Amniotic stem cell (primary cell): Measurements from ENCODE around the gene RTL5.

Experiments used
- DNase-seq: peaks from one replicate; lab custom pipeline; 2025; lab: John Stamatoyannopoulos, UW

The RTL5 gene

DNA sequence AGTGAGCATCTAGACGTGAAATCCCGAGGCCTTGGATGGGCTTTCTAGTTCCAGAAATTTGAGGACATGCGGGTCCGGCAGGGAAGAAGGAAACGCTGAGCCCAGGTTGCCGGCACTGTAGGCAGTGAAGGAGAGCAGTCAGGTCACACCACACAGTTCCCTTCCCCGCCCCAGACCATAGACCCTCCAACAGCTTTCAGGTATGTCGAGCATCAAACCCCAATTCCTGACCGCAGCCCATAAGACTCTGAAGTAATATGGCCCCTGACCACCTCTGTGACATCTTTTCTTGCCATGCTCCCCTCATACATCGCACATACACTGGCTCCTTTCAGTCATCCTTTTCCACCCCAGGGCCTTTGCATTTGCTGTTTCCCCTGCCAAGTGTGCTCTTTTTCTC is 23.0 kb downstream of the RTL5 start:
- no peak for DNase-seq

- no peak for DNase-seq
Measured at GRCh38 chrX:72107841-72108595, 23.7 kb downstream of the RTL5 start.

GRCh38 chrX:72107320-72107719 is 24.4 kb downstream of the RTL5 start:
- DNase-seq, result no peak

- no peak for DNase-seq
Measured at GRCh38 chrX:72105436-72105835, 26.3 kb downstream of the RTL5 start.

GRCh38 chrX:72102760-72103159 is 29.0 kb downstream of the RTL5 start:
- no peak for DNase-seq

DNA sequence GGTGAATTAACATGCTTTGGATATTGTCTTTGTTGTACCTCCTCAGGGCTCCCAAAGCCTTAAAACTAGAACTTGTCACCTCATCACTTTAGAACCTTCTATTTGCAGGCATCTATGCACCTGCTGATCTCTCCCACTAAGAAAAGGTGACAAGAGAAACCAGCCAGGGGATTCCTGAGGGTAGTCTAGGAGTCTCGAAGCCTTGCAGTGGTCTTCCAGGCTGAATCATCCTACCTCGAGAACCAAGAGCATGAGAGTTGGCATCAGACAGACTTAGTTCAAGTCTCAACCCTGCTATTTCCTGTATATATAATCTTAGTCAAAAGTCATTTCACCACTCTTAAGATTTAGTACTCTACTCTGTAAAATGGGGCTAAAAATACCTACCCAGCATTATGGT is 29.6 kb downstream of the RTL5 start:
- DNase-seq, result no peak

DNA sequence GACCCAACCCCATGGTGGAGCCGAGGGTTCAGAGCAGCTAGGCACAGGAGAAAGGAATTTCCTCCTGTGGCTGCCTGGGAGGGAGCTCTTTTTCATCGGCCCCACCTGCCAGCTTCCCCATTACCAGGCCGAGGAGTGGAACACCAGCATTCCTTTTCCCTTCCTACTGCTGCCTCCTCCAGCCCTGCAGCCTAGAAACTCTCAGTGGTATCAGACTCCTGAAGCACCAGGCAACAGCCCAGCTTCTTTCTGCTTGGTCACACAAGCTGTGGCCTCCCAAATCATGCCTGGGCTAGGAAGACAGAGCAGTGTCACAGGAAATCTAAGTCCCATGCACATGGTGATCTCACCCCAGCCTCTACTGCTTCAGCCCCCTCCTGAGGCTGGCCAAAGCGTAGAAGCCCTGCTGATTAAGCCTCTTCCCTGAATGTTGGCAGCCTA is 30.1 kb downstream of the RTL5 start:
- no peak for DNase-seq

DNA sequence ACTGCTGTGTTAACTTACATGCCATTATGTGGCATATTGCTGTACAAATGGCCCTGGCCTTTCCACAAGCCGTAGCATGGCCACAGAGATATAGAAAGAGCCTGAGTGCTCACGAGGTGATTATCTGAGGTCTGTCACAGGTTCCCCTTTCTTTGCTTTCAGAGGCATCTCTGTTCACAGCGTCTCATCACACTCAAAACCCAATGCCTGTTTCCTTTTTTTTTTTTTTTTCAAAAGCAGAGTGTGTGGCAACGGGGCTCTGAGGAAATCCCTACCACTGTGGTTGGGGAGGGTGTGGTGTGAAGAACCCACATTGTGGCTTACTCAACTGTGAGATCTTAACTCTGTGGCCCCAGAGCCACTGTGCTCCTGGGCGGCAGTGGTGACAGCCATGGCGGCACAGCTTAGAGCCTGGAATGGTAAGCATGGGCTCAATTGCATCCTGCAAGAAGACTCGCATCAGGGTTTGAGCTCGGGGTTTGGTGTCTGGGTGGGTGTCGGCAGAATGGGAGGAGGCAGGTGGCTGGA is 30.8 kb downstream of the RTL5 start:
- DNase-seq, result no peak

DNA sequence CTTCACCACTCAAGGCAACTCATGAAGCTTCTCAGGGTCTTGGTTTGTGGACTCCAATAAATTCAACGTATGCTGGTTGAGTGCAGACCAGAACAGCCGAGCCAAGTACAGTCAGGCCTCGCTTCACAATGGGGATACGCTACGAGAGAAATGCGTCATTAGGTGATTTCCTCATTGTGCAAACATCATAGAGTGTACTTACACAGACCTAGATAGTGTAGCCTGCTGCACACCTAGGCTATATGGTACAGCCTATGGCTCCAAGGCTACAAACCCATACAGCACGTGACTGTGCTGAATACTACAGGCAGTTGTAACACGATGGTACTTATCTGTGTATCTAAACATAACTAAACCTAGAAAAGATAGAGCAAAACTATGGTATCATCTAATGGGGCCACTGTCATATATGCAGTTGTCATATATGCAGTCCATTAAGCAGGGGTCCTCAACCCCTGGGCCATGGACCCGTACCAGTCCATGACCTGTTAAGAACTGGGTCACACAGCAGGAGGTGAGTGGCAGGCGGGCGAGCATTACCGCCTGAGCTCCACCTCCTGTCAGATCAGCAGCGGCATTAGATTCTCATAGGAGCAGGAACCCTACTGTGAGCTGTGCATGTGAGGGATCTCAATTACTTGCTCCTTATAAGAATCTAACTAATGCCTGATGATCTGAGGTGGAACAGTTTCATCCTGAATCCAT is 31.5 kb downstream of the RTL5 start:
- DNase-seq, result no peak

GRCh38 chrX:72097098-72097497 is 34.6 kb downstream of the RTL5 start:
- no peak for DNase-seq

DNA sequence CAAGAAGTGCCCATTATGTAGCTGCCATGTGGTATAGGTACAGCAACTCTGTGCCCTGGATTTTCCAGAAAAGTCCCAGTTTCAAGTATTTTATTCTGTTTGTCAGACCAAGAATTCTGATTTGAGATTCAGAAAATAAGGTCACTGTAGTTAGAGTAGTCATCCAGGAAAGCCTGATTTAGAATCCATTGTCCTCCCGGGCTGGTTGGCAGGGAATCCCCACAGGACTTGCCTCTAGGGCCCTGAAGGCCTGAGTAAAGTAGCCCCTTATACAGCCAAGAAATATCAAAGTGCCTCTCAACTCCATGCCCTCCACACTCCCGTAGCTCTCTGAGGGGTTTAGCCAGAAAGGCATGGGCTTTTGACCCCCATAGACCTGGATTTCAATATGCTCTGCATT is 36.3 kb downstream of the RTL5 start:
- DNase-seq, result no peak

GRCh38 chrX:72094894-72095293 is 36.8 kb downstream of the RTL5 start:
- DNase-seq, result no peak

- DNase-seq, result no peak
Measured at GRCh38 chrX:72089254-72089653, 42.5 kb downstream of the RTL5 start.

DNA sequence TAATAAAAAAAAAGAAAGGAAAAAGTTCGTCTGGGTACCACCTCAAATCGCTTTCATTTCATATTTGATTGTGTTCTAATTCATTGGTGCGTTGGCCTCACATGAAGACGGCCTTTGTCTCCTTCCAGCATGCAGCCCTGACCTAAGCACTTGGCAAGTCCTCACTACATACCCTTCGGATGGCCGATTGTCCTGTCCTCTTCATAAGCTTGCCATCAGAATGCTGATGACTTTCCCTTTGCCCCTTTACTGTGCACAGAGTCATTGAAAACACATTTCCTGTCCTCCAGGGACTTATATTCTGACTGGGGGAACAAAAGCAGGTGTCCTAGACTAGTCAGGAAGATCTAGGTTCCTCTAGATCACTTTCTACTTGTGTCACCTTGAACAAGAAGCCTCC is 43.0 kb downstream of the RTL5 start:
- no peak for DNase-seq

GRCh38 chrX:72086995-72087394 is 44.7 kb downstream of the RTL5 start:
- DNase-seq, result no peak

GRCh38 chrX:72084114-72084513 is 47.6 kb downstream of the RTL5 start:
- no peak for DNase-seq

DNA sequence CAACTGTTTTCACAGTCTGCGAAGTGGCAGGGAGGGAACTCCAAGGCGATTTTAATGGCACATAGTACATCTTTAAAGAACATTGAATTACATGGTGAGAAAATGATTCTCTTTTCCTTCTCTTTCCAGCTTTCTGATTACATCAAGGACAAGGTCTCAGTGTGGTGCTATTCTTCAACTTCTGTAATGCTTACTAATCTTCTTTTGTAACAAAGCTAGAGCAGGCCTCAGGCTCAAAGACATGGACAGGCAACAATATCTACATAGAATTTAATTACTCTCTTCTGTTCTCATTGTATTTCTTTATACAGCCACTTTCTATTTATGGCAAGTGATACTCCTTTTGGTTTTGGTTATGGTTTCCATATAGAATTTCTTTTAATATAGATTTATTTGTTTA is 48.4 kb downstream of the RTL5 start:
- no peak for DNase-seq

- DNase-seq, result no peak
Measured at GRCh38 chrX:72081605-72082320, 50.0 kb downstream of the RTL5 start.

GRCh38 chrX:72080800-72081199 is 50.9 kb downstream of the RTL5 start:
- DNase-seq, result no peak

- DNase-seq, result no peak
Measured at GRCh38 chrX:72080150-72080549, 51.6 kb downstream of the RTL5 start.

DNA sequence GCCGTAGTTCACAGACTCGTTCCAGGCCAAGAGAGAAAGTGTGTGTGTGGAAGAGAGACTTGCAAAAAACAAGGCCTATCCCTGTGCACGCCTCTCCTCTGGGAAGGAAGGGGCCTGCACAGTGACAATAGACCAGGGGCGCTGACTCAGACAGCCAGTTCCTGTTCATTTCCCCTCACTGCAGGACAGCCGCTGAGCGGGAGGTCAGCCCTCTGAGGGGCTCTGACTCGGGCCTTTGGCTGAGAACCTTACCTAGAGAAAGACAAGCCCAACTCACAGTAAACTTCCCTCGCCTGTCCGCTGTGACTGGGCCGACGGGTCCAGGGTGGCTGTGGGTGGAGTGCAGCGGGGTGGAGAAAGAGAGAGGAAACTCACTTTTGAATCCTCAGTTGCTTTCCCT is 52.1 kb downstream of the RTL5 start:
- no peak for DNase-seq

GRCh38 chrX:72078411-72078810 is 53.3 kb downstream of the RTL5 start:
- no peak for DNase-seq
